Stimulated activated CD4-positive, alpha-beta T cell treated with anti-CD3 and anti-CD28 coated beads, Interleukin-2, amount 100 ng/mL, for 4 hours (primary cell): ENCODE data around the gene BNIPL.
A peak's percentile ranks its signal among the peaks of the same experiment; 100 is the strongest.

Experiments used
- DNase-seq: peaks from one replicate; pipeline ENCODE4 v3.0.0-alpha.2; 2020; ENCODE audit warnings: low read depth

Gene BNIPL

DNA sequence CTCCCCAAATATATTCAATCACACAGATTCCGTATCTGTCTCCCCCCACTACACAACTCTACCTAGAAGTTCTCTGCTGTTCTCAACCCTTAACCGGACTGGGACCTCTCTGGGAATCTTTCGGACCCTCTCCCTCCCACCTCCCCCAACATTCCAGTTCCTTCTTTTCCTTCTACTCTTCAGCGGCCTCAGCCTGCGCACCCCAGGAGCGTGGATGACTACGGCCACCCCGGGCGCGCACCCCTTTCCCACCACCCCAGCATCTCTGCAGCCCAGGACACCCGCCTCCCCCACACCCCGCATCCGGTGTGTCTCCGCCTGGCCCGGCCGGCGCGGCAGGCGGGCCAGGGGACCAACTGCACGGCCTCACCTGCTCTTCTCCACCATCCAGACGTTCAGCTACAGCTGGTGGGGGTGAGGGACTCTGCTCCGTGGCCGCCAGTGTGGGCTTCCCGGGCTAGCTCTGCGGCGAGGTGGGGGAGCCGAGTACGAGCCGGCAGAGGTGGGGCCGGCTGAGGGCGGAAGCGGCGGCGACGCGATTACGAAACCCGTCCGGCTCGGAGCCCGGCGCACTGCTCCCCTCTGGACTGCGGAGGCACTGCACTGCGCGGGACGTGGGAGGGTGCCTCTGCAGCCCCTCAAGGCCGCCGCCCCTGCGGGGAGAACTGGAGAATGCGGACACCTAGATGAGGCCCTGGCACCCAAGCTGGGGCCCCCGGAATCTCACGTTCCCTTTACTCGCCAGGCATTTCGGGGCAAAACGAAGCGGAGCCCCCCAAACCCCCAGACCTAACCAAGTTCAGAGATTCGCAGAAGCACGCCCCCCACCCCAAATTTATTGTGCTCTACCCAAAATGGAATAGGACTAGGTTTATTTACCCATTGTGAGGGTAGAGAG lies 23.0 kb downstream of the BNIPL start, which contains the start of gene CDC42SE1:
Gene CDC42SE1, minus strand, starts transcription at position 514 of the 898 bp plus-strand sequence. CDS start 3,892 bp downstream, outside the sequence.
- DNase-seq: peak; percentile 73

DNA sequence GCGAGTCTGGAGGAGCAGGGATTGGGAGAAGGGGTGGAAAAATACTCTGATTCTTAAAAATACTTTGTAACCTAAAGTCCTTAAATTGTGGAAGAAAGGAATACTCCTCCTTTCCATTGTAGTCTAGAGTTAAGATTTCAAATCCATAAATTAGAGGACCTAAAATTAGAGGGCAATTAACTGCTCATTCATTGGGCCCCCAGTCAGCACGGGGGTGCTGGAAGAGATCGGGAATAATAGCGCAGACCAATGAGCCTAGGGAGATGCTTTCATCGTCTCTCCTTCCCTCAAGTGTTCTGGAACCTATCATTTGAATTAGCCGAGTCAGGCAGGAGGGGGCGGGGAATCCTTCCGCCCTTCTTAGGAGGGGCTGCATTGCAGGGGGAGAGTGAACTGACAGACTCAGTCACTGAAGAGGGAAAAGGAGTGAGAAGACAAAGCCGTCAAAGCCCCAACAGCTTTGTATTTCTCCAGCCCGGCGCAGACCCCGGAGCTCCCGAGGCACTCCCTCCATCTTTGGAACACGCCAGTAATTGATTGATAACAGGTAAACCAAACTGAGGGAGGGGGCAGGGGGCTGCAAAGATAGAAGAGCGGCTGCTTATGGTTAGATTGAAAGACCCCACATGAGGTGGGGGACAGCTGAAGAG lies 23.7 kb downstream of the BNIPL start, which contains the start of gene MLLT11:
Gene MLLT11, plus strand, starts transcription at position 391 of the 650 bp plus-strand sequence. CDS start 6,828 bp downstream, outside the sequence.
- DNase-seq: no peak

DNA sequence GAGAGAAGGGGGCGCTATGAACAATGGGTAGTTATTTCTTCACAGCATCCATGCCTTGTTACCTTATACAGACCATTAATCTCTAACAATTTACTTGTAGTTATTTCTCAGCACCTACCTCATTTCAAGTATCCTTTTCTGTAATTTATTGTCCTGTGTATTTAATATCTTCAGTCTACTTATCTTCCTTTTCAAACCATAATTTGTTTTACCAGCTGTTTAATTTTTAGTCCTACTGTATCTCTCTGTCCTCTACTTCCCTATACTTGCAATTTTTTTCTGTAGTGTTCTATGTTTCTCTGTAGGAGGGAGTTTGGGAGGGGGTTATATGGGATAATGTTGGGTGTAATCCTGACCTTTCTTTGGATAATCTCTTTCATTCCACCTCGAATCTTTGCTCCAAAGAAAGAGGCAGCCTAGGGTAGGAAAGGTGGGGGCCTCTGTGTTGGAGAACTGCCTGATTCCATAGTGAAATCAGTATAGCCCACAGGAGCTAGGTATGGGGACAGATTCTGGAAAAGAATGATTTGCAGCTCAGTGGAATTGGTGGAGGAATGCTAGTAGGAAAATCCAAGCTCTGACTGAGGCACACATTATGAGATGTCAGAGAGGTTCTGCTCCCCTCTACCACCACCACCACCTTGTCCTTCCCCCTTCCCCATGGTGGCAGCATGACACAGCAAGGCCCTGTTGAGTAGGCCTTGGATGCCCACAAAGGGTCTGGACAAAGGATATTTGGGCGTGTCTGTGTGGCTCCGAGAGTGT lies 24.5 kb downstream of the BNIPL start:
- DNase-seq: no peak

DNA sequence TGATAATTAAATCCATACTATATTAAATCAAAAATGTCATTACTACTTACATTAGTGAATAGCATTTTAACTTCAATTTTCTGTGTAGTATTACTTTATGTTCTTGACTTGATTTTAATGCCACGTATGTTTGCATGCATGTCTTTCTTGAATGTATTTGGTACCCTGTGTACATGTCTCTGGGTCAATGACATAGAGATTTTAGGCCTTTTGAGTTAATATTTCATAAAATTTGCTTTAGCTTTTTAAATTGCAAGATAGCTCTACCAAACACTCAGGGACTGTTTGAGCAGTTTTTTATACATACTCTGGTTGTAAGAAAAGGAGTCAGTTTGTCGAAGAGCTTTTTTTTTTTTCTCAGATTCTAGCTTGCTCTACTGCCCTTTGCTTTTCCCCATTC lies 25.3 kb downstream of the BNIPL start:
- no peak for DNase-seq

DNA sequence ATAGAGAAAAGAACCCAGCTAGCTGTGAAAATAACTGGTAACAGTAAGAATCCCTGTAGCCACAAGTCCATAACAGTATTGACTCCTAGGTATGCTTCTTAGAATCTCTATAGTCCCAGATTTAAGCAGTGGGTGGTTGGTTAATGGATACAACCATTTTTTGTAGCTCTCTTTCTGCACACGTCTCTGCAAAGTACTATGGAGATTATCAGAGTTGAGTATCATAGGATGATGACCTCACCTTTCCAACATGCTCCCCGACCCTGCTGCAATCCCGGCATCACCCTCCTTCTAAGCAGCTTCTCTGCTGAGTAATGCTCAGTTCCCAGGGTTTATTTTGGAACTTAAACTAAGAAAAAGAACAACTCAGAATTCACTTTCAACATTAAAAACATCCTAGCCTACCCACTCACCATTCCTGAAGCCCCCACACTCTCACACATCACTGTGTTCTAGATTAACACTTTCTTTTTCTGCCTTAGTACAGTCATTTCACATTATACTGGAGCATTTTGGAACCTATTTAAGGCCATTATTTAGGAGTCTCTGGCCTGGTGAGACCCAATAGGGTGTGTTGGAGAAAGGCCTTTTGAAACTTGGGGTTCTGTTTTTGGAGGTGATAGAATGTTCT lies 26.5 kb downstream of the BNIPL start:
- DNase-seq: no peak

DNA sequence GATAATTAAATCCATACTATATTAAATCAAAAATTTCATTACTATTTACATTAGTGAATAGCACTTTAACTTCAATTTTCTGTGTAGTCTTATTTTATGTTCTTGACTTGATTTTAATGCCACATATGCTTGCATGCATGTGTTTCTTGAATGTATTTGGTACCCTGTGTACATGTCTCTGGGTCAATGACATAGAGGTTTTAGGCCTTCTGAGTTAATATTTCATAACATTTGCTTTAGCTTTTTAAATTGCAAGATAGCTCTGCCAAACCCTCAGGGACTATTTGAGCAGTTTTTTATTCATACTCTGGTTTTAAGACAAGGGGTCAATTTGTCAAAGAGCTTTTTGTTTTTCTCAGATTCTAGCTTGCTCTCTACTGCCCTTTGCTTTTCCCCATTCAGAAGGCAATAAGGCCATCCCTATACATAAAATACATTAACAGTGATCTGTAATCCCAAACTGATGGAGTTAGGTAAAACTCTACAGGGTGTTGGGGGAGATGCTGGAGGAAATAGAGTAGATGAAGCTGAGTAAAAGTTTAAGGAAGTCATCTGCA lies 28.8 kb downstream of the BNIPL start:
- DNase-seq: no peak

DNA sequence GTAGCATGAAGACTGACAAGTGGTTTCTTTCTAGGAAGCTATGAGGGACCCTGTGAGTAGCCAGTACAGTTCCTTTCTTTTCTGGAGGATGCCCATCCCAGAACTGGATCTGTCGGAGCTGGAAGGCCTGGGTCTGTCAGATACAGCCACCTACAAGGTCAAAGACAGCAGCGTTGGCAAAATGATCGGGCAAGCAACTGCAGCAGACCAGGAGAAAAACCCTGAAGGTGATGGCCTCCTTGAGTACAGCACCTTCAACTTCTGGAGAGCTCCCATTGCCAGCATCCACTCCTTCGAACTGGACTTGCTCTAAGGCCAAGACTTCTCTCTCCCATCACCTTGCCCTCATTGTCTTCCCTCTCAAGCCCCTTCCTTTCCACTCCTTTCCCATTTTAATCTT lies 30.8 kb downstream of the BNIPL start:
- no peak for DNase-seq

DNA sequence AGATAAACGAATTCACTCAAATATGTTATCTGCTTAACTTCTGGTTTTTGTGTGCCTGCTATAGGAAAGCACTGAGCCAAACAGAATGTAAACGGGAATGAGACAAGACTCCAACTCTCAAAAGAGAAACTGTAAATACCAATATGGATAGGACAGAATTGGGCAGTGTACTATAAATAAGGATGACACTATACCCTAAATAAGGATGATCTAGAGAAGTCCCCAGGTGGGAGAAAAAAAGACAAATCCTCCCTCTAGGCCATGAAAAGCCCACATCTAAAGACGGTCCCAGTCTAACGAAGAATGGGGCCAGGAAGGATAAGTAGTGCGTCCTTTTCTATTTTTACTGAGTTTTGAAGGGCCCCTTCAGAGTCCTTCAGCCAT lies 32.7 kb downstream of the BNIPL start:
- no peak for DNase-seq

DNA sequence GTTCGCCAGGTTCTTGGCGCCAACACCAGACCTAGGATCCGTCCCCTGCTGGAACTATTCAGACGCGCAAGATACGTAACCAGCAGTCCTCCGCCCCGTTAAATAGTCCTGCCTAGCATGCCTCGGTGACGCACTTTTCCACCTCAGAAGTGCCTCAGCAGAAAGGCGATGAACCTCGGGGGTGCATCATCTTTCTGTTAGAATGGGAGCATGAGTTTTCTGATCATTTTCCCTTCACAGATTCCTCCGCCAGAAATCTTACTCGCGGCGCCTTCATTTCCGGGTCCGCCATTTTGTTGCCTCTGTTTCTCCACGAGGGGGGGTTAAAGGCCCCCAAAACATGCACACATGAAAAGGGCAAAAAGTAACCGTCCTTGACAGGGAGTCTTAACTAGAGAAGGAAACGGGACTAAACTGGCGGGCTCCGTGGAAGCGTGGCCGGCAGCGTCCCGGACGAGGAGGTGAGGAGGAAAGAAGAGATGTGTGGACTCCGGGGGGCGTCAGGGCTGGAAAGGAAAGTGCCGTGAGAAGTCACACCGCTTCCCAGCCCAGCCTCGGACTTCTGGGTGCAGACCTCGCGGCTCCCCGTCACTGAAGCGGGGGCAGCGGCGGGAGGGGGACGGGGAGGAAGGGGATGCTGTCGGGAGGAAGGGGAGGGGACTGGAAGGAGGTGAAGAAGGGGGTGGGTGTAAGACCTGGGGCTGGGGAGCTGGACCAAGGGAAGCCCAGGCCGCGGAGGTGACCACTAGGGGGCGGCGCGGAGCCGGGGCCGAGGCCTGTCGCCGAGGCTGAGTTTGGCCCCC lies 34.3 kb downstream of the BNIPL start, which contains the start of gene GABPB2:
Gene GABPB2, plus strand, starts transcription at position 288 of the 803 bp plus-strand sequence. CDS start 17,429 bp downstream, outside the sequence.
- peak; percentile 72 for DNase-seq

DNA sequence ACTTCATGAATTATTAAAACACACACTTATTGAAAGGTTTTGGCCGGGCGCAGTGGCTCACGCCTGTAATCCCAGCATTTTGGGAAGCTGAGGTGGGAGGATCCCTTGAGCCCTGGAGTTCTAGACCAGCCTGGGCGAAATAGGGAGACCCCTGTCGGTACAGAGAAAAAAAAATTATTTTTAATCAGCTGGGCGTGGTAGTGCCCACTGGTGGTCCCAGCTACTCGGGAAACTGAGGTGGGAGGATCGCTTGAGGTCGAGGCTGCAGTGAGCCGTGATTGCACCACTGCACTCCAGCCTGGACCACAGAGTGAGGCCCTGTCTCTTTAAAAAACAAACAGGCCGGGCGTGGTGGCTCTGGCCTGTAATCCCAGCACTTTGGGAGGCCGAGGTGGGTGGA lies 35.8 kb downstream of the BNIPL start:
- DNase-seq: no peak

DNA sequence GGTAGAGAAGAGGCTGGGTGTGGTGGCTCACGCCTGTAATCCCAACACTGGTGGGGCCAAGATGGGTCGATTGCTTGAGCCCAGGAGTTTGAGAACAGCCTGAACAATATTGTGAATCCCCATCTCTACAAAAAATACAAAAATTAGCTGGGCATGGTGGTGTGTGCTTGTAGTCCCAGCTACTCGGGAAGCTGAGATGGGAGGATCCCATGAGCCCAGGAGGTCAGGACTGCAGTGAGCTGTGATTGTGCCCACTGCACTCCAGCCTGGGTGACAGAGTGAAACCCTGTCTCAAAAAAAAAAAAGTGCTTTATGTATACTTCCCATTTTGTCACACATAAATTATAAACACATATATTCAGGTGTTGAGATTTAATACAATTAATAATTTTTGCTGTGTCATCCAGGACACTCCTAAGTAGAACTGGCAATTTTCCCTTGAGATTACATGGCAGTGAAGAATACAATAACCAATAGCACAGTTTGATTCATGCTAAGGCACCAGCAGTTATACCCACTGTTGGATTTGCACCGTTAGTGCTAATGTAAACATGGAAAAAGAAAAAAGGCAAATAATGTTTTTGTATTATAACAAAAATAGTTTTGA lies 49.7 kb downstream of the BNIPL start:
- no peak for DNase-seq
